Peyer's patch (tissue), 4 donors: Measurements from ENCODE around the gene ELP4. TPM values are rescaled to one million over a fixed set of nuclear protein-coding genes. Genes with fewer than 3 reads are reported as not detected.

Experiments
- DNase-seq, 3 donors: peaks; one replicate each; pipeline ENCODE4 v3.0.0-alpha.2; 2017 to 2019
- H3K27ac ChIP-seq, 4 donors: fragments of 200-600 bp; sonication (generic); one replicate each; pipeline ENCODE4 v1.5.1; 2016 to 2019
- H3K27me3 ChIP-seq, 2 donors: fragments of 200-600 bp; sonication (generic); one replicate each; pipeline ENCODE4 v1.5.1; 2019
- H3K36me3 ChIP-seq, 3 donors: fragments of 200-600 bp; sonication (generic); one replicate each; pipeline ENCODE4 v1.5.1; 2016 to 2019
- H3K4me1 ChIP-seq, 4 donors: fragments of 200-600 bp; sonication (generic); one replicate each; pipeline ENCODE4 v1.5.1; 2016 to 2019
- H3K4me3 ChIP-seq, 4 donors: fragments of 200-600 bp; sonication (generic); 1 replicate in 3 of 4; 2 replicates in 1 of 4; pipeline ENCODE4 v1.5.1; 2016 to 2019; ENCODE audit warnings: mild to moderate bottlenecking in 1 of 4
- H3K9me3 ChIP-seq, 4 donors: fragments of 200-600 bp; sonication (generic); one replicate each; pipeline ENCODE4 v1.5.1; 2016 to 2019; ENCODE audit warnings: mild to moderate bottlenecking in 1 of 4
- POLR2A ChIP-seq, 2 donors: fragments of 450-650 bp; IDR thresholded peaks; one replicate each; pipeline ENCODE4 v1.5.1; 2017; ENCODE audit warnings: antibody characterized with exemption in 2 of 2, mild to moderate bottlenecking in 2 of 2, moderate library complexity in 2 of 2
- total RNA-seq, 4 donors: library from RNA; depleted of rRNA; stranded (reverse); fragments of >200 nt; gene quantifications; one replicate each; pipeline ENCODE4 v1.1.0, GENCODE V29; 2016
- TF ChIP-seq, protein P1 (sequence below), 6 experiments: fragments of 450-650 bp in 4 of 6; fragments of 200-600 bp in 2 of 6; sonication (generic) in 1 of 6; IDR thresholded peaks; one replicate each; pipeline ENCODE4 v1.5.1; 2017 to 2019; ENCODE audit warnings: antibody characterized with exemption in 6 of 6, mild to moderate bottlenecking in 3 of 6, moderate library complexity in 1 of 6

ELP4 gene
- total RNA-seq, 4 donors from 2014 or later, result 13.3 to 33.0 (median 21.3) TPM

DNA sequence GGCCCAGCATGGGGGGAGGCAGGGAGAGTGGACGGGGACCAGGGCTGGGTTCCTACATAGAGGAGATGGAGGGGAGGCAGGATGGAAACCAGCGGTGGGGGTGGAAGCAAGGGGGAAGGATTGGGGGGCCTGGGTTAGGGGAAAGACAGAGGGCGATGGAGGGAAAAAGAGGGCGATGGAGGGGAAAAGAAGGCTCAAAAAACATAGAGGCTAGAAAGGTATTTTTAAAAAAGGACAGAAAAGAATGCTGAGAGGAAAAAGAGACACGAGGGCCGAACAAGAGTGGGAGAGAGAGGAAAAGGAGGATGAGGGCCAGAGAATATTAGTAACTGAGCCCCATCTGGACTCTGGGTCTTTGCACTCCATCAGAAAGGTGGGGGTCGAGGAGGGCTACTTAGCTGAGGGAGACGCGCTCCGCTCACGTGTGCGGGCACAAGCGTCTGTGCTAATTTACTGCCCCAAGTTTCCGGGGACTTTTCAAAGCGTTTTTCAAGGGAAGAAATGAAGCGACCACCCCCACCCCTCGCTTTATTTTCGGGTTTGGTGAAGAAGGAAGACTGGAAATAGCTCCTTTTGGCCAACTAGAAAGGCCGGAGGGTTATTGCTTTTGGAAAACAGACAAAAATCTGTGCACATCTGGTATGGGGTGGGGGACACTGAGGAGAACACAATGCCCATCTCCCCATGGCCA, 287.1 kb downstream of the ELP4 start:
- Histone ChIP-seq H3K27me3 (peaks cover 0 to 42% of the 10 kb centered on the region in 2 donors), H3K4me1 (peaks cover 0 to 18% (median 0%) of the 10 kb centered on the region in 4 donors), H3K27ac (no peak overlapping the region), H3K4me3 (no peak overlapping the region), H3K9me3 (no peaks in the 10 kb centered on the region), H3K36me3 (no peaks in the 10 kb centered on the region)
- DNase-seq, result no peak
- TF ChIP-seq, protein P1, sequence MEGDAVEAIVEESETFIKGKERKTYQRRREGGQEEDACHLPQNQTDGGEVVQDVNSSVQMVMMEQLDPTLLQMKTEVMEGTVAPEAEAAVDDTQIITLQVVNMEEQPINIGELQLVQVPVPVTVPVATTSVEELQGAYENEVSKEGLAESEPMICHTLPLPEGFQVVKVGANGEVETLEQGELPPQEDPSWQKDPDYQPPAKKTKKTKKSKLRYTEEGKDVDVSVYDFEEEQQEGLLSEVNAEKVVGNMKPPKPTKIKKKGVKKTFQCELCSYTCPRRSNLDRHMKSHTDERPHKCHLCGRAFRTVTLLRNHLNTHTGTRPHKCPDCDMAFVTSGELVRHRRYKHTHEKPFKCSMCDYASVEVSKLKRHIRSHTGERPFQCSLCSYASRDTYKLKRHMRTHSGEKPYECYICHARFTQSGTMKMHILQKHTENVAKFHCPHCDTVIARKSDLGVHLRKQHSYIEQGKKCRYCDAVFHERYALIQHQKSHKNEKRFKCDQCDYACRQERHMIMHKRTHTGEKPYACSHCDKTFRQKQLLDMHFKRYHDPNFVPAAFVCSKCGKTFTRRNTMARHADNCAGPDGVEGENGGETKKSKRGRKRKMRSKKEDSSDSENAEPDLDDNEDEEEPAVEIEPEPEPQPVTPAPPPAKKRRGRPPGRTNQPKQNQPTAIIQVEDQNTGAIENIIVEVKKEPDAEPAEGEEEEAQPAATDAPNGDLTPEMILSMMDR (IDR thresholded peaks at IDR 0.05), result no peak
- TF ChIP-seq POLR2A (IDR thresholded peaks at IDR 0.05), result no peak

DNA sequence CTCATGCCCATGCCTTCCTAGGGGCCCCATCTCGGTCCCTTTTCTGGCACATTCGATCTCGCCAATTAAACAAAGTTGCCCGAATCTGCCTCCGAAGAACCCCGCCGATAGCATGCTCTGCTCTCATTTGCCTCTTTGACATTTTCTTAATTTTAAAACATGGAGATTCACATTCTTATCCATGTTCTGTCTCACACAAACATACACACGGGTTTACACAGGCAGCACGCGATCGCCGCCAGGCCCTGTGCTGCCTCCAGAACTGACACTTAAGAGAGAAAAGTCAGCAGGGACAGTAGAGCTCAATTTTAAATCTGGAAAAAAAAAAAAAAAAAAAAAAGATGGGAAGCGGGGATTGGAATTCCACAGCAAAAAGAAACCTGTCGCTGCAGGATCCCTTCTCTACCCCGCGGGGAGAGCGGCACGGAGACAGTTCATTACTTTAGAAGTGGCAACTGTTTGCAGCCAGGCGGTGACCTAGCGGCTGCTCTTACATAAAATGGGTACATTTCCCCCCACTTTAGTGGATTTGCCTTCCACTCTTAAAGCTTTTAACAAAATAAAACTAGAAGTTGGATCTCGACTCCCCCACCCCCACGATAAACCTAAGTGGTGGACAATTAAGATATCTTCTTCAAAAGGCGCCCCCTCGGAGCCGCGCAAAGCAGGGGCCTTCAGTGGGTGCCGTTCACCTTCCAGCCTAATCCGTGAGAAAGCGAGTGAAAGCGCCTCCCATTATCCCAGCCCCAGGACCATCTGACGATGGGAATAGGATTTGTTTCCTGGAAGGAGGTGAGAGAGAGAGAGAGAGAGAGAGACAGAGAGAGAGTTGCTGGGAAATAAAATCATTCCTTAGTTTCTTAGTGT, 287.9 kb downstream of the ELP4 start:
- Histone ChIP-seq H3K27me3 (peaks cover 0 to 47% of the 10 kb centered on the region in 2 donors), H3K9me3 (no peaks in the 10 kb centered on the region), H3K27ac (no peak overlapping the region), H3K4me1 (peaks cover 0 to 18% (median 0%) of the 10 kb centered on the region in 4 donors), H3K36me3 (no peaks in the 10 kb centered on the region), H3K4me3 (no peak overlapping the region)
- TF ChIP-seq POLR2A (IDR thresholded peaks at IDR 0.05), result no peak
- TF ChIP-seq, protein P1 (IDR thresholded peaks at IDR 0.05), result no peak
- DNase-seq, result no peak

DNA sequence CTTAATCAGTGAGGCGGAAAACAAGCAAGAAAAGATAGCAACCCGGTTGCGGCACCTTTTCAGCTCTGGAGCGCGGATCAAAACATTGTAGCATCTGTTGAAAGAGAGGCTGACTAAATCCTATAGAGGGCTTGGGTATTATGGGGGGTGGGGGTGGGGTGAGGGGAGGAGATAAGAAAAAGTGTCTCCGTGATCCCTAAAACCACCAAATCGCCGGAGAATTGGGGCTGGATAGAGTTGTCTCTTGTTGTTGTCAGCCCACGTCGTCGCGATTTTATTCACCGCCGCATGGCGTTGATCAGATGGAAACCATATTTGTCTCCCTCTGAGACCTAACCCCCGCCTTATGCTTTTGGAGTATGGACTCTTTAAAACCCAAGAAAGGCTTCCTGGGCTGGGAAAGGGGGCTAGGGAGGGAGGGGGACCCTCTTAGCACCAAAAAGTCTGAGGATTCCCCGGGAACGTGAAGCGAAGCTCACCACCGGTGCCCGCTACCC, 288.5 kb downstream of the ELP4 start:
- no peak overlapping the region for H3K4me3 ChIP-seq

DNA sequence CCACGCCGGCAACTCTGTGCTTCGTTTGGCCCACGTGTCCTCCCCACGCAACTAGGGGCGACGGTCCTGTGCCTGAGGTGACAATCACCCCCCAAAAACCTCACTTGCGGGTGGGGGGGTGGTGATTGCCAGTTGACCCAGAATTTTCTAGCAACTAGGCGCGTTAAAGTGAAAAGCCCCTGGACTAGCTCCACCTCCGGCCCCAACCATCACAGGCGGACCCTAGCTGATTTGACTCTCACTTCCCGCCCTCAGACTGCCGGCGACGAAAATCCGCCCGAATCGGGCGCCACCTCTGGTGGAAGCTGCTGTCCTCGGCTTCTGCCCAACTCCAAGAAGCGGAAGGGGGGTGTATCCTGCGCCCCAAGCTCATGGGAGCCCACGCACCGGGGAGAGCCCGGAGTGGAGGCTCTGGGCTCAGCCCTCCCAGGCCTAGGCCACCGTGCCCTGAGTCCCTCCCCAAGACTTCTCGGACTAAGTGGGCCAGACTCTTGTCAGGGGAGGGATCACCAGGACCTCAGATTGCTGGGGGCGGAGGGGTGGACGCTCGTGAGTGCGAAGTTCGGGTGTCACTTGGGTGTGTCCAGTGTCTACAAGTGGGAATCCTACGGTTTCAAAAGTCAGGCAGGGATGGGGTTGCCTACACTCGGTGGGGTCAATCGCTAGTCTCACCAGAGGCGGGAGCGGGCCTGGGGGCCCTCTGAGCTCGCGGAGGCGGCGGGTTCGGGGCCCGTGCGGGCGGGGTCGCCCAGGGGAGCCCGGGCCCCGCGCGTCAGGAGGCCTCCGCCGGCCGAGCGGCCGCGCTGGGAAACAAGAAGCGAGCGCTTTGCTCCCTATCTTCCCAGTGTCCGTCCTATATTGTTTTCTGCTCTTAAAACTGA, 289.2 kb downstream of the ELP4 start:
- Histone ChIP-seq H3K27ac (no peak overlapping the region), H3K4me3 (no peak overlapping the region), H3K4me1 (peaks cover 0 to 18% (median 0%) of the 10 kb centered on the region in 4 donors), H3K36me3 (no peaks in the 10 kb centered on the region), H3K9me3 (peaks cover 0 to 6% (median 0%) of the 10 kb centered on the region in 4 donors), H3K27me3 (peaks cover 0 to 60% of the 10 kb centered on the region in 2 donors)
- DNase-seq, result no peak
- TF ChIP-seq, protein P1 (IDR thresholded peaks at IDR 0.05), result no peak
- no peak for TF ChIP-seq POLR2A (IDR thresholded peaks at IDR 0.05)

More for the DNA sequence above, 288.5 kb downstream of the ELP4 start:
- TF ChIP-seq, protein P1 (IDR thresholded peaks at IDR 0.05), result no peak
- no peak for TF ChIP-seq POLR2A (IDR thresholded peaks at IDR 0.05)
- H3K27me3 ChIP-seq, result peaks cover 0 to 53% of the 10 kb centered on the region in 2 donors
- no peak overlapping the region for H3K27ac ChIP-seq
- peaks cover 0 to 18% (median 0%) of the 10 kb centered on the region in 4 donors for H3K4me1 ChIP-seq
- peaks cover 0 to 2% (median 0%) of the 10 kb centered on the region in 4 donors for H3K9me3 ChIP-seq
- no peaks in the 10 kb centered on the region for H3K36me3 ChIP-seq
- no peak for DNase-seq
